ENCODE measurements around the gene ASTN1.

- no peak for TF ChIP-seq EZH2 (IDR thresholded peaks at IDR 0.05; ENCODE audit: low read depth)
- TF ChIP-seq CTCF (conservative IDR thresholded peaks at IDR 0.05): no peak
These were observed 206.9 kb downstream of the ASTN1 start for GRCh38 chr1:176957603-176958002.
